ENCODE results near the gene TSPEAR. TPM values are rescaled to one million over a fixed set of nuclear protein-coding genes. Genes with fewer than 3 reads are reported as not detected.
"Not testable (repeated sequence)": the region's sequence is repeated elsewhere in the genome, so short reads cannot be mapped to it uniquely, and the experiment has no call there.

TSPEAR gene
- total RNA-seq, 1 experiment from 2014 or later = not detected

DNA sequence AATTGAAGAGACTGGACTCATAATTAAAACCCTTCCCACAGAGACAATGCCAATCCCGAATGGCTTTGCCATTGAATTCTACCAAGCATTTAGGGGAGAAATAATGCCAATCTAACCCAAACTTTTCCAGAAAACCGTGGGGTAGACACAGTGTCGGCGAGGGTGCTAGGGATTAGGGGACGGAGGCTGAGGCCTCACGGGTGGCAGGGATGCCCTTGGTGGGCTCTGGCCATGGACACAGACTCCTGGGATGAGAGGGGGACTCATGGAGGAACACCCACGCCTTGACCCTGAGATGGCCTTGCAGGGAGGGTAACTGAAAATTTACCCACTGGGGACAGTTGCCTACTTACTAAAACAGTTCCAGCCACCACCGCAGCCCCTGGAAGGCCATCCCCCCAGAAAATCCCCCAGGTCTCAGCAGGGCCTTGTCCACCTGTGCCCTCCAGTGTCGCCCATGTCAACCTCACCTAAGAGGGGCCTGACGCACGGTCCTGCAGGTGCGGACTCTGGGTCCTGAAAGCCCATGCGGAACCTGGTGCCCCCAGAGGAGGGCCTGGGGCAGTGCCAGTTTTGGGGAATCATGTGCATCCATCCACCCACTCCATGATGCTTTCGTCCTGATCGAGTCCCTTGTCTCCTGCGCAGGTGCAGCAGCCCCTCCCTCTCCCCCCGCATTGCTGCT, 132.9 kb downstream of the TSPEAR start:
- in situ Hi-C loops (cut with HindIII; ENCODE audit: low pct_unique_long_range_greater_than_20kb, low sequenced_read_pairs) = no loop called here
- no peak for DNase-seq (ENCODE audit: low read depth, low spot score)

DNA sequence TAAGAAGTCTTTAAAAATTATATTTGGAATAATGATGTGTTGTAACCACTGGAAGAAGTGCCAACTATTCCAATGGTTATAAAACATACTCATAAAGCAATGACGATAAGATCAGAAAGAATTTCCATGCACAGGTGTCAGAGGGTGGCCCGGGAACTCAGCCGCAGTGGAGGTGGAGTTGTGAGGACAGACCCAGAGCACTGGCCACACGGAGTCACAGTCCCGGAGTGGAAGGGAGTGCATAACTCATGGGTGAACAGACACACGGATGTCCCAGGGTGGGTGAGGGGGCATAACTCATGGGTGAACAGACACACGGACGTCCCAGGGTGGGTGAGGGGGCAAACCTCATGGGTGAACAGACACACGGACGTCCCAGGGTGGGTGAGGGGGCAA, 135.3 kb downstream of the TSPEAR start:
- in situ Hi-C loops (cut with HindIII; ENCODE audit: low pct_unique_long_range_greater_than_20kb, low sequenced_read_pairs) = no loop called here
- no peak for DNase-seq (ENCODE audit: low read depth, low spot score)

DNA sequence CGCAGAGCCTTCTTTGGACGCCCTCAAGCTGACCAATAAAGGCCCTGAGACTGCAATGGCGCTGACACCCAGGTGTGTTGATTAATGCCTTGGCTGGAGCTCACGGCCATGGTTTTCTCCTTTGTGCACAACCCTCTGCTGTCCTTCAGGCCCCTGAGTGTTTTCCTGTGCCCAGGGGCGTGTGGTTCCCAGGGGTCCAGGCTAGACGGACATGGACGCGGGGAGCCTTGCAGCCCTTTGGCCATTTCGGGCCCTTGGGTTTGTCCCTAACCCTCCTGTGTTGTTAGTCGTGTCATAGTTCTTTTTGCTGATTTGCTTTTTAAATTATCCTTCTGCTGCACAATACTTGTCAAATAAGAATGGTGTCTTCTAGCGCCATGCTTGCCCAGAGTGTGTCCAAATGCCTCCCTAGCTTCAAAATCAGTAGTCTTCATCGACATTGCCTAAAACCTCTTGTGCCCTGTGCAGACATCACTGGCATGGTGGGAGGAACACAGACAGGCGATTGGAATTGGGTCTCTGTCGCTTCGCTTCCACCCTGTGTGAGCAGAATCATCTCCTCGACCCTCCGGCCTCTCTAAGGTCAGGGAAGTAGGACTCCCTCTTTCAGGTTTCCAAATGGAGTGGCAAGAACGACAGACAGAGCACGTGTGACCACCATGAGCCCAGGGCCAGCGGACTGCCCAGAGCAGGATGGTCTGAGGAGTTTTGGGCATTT, 135.9 kb downstream of the TSPEAR start:
- no peak for DNase-seq (ENCODE audit: low read depth, low spot score)
- in situ Hi-C loops (cut with HindIII; ENCODE audit: low pct_unique_long_range_greater_than_20kb, low sequenced_read_pairs) = no loop called here

DNA sequence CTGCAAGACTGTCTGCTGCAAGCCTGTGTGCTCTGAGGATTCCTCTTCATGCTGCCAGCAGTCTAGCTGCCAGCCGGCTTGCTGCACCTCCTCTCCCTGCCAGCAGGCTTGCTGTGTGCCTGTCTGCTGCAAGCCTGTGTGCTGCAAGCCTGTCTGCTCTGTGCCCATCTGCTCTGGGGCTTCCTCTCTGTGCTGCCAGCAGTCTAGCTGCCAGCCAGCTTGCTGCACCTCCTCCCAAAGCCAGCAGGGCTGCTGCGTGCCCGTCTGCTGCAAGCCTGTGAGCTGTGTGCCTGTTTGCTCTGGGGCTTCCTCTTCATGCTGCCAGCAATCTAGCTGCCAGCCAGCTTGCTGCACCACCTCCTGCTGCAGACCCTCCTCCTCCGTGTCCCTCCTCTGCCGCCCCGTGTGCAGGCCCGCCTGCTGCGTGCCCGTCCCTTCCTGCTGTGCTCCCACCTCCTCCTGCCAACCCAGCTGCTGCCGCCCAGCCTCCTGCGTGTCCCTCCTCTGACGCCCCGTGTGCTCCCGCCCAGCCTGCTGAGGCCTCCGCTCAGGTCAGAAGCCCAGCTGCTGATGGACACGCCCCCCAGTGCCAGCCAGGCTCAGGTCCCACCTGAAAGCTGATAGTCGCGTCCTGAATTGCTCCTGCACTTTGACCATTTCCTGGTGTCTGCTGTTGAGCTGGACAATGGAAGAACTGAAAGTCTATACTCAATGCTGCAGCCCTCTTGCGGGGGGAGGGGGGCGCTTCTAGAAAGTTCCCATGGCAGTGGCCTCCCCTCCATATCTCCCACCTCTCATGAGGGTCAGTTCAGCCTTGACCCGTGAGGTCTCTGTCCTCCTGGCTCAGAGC, 136.7 kb downstream of the TSPEAR start:
- DNase-seq (ENCODE audit: low read depth, low spot score) = no peak
- in situ Hi-C loops (cut with HindIII; ENCODE audit: low pct_unique_long_range_greater_than_20kb, low sequenced_read_pairs) = no loop called here

DNA sequence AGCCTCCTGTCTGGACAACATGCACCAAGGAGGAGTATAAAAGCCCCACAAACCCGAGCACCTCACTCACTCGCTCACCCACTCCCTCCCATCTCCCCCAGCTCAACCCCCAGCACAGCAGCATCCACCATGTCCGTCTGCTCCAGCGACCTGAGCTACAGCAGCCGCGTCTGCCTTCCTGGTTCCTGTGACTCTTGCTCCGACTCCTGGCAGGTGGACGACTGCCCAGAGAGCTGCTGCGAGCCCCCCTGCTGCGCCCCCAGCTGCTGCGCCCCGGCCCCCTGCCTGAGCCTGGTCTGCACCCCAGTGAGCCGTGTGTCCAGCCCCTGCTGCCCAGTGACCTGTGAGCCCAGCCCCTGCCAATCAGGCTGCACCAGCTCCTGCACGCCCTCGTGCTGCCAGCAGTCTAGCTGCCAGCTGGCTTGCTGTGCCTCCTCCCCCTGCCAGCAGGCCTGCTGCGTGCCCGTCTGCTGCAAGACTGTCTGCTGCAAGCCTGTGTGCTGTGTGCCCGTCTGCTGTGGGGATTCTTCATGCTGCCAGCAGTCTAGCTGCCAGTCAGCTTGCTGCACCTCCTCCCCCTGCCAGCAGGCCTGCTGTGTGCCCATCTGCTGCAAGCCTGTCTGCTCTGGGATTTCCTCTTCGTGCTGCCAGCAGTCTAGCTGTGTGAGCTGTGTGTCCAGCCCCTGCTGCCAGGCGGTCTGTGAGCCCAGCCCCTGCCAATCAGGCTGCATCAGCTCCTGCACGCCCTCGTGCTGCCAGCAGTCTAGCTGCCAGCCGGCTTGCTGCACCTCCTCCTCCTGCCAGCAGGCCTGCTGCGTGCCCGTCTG, 137.5 kb downstream of the TSPEAR start, which contains the start of gene KRTAP10-4:
TSS of gene KRTAP10-4 (plus strand) at position 100 of the 827 bp plus-strand sequence. CDS start at position 130, 30 bp downstream.
- DNase-seq (ENCODE audit: low read depth, low spot score); in situ Hi-C loops (cut with HindIII; ENCODE audit: low pct_unique_long_range_greater_than_20kb, low sequenced_read_pairs): not testable (repeated sequence)

DNA sequence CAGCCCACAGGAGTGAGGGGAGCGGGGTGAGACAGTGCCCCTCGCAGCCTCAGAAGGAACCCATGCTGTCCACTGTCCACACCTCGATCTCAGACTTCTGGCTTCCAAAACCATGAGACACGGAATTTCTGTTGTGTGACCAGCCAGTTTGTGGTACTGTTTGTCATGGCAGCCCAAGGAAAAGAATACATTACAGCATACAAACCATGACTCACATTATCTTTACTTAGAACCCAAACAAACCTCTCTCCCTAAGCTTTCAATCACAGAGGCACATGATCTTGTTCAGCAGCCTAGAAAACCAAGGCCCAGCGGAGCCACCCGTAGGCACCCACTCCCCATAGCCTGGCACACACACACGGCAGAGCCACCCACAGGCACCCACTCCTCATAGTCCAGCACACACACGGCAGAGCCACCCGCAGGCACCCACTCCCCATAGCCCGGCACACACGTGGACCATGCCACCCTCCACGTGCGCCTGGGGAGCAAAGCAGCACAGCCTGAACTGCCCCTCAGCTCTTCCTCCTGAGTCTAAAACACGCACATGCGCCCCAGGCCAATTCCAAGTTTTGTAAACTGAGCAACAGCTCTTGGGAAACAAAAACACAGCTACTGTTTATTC, 138.3 kb downstream of the TSPEAR start:
- in situ Hi-C loops (cut with HindIII; ENCODE audit: low pct_unique_long_range_greater_than_20kb, low sequenced_read_pairs) = no loop called here
- DNase-seq (ENCODE audit: low read depth, low spot score) = no peak

DNA sequence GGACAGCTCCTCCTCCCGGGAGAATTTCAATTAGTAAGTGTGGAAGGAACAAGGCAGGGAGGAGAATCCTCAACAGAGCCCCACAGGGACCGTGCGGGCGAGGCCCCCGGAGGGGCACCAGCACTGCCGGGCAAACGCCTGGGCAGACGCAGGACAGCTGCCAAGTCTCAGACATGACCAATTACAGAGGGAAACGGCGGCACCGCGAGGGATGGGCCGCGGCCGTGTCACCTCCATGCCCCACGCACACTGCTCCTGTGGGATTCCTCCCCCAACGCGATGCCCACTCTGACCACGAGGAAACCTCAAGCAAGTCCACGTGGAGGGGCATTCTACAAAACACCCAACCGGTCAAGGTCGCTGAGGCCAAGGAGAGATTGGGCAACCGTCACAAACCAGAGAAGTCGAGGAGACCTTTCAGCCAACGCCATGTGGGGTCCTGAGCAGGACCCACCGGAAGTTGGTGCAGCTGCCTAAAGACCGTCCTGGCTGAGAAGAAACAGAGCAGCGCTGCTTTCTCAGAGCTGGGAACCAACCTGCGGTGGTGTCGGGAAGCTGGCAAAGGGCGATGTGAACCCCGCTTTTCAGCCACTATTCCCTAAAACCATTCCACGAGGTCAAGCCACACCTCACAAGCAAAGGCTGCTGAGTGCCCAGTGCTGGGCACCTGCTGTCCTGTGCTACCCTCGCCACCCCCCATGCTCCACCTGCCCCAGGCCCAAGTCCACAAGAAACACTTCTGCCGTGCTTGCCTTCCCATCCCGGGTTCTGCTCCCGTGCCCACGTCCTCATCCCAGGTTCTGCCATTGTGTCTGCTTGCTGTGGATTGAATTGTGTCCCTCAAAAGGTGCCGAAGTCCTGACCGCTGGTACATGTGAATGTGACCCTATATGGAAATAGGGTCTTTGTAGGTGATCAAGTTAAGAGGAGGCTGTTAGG, 139.3 kb downstream of the TSPEAR start:
- in situ Hi-C loops (cut with HindIII; ENCODE audit: low pct_unique_long_range_greater_than_20kb, low sequenced_read_pairs) = no loop called here
- DNase-seq (ENCODE audit: low read depth, low spot score) = no peak

DNA sequence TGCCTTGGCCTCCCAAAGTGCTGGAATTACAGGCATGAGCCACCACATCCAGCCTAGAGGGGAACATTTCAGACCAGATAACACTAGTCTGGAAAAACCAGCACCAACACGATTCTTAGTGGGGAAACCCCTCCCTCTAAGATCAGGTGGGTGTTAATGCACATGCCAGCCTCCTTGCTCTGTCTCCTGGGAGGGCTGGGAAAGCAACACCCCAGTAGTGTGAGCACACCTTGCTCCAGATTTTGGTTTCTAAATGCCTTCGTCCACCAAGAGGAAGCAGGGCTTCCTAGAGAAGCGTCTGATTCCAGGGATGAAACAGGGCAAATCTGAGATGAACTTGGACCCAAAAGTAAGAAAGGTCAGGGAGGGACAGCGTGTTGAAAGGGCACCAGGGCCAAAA, 140.1 kb downstream of the TSPEAR start:
- no peak for DNase-seq (ENCODE audit: low read depth, low spot score)
- in situ Hi-C loops (cut with HindIII; ENCODE audit: low pct_unique_long_range_greater_than_20kb, low sequenced_read_pairs) = no loop called here

DNA sequence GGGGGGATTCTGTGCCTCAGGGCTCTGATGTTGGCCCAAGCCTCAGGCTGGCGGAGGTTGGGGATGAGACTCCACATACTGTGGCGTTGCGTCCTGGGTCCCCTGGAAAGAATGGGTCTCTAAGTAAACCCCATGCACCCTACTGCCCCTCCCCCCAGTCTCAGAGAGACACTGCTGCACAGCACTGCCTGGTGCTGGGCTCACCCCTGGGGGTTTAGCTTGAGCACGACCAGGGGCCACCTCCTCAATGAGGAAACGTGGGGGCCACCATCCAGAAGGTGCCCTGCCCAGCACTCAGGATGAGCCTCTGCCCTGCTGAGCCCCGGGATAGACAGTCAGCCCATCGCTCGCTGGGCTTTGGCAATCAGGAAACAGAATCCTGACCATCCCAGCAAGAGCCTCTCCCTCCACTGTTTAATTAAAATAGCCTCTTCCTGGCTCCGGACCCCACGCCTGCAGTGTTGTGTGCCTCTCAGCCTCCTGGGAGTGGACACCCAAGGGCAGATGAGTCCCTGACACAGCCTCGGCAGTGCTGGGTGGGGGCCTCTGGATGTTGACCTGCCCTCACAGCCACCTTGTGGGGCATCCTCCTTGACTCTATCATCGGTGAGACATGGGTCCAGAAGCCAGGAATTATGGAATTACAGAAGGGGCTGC, 141.4 kb downstream of the TSPEAR start:
- no peak for DNase-seq (ENCODE audit: low read depth, low spot score)
- in situ Hi-C loops (cut with HindIII; ENCODE audit: low pct_unique_long_range_greater_than_20kb, low sequenced_read_pairs) = no loop called here

DNA sequence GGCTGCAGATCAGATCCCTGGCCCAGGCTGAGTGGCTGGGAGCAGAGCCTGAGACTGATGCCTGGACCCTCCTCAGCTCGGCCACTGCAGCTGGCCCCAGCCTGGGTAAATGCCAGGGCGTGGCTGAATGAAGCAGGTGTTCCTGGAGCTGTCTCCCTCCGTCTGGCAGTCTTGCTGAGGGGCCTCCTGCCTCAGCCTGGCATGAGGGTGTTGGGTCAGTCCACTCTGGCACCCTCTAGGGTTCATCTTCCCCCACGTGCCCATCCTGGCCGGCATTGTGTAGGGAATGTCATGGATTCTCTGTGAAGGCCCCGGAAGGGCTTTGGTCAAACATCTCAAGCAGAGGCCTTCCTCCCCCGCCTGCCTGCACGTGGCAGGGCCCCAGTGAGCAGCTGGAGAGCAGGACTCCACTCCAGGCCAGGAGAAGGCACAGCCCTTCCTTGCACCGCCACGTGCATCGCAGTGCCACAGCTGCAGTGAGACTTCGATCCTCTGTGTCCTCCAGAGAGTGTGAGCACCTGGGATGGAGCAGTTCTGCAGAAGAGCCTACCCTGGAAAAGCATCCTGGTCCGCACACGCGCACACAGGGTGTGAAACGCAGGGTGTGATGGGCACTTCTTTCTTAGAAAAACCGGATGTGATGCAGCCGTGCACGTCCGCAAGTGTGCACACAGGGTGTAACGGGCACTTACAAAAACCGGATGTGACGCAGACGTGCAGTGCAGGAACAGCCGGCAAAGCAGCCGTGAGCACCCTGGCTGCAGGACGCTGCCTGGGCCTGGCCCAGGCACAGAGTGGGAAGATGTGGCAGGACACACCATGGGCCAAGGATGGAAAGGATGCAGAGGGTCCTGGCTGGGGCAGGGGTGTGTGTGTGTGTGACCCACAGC, 142.5 kb downstream of the TSPEAR start:
- in situ Hi-C loops (cut with HindIII; ENCODE audit: low pct_unique_long_range_greater_than_20kb, low sequenced_read_pairs) = no loop called here

DNA sequence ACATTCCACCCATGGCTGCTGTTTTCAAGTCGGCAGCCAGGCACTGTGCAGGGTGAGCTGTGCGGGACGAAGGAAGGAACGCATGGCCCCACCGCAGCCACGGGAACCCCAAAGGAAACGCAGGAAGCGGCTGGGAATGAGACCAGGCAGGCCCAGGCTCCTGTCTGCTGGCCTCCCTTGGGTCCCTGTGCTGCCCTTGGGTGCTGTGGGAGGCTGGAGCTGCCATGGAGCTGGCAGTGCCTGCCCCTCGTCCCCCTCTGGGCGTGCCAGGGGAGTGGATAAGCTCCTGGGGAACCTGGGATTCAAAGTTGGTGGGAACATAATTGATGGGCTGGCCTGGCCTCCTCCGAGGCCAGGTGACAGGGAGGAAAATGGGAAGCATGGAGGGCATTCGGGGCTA, 143.1 kb downstream of the TSPEAR start:
- in situ Hi-C loops (cut with HindIII; ENCODE audit: low pct_unique_long_range_greater_than_20kb, low sequenced_read_pairs) = no loop called here
- DNase-seq (ENCODE audit: low read depth, low spot score) = no peak

More for the DNA sequence above, 142.5 kb downstream of the TSPEAR start:
- no peak for DNase-seq (ENCODE audit: low read depth, low spot score)

DNA sequence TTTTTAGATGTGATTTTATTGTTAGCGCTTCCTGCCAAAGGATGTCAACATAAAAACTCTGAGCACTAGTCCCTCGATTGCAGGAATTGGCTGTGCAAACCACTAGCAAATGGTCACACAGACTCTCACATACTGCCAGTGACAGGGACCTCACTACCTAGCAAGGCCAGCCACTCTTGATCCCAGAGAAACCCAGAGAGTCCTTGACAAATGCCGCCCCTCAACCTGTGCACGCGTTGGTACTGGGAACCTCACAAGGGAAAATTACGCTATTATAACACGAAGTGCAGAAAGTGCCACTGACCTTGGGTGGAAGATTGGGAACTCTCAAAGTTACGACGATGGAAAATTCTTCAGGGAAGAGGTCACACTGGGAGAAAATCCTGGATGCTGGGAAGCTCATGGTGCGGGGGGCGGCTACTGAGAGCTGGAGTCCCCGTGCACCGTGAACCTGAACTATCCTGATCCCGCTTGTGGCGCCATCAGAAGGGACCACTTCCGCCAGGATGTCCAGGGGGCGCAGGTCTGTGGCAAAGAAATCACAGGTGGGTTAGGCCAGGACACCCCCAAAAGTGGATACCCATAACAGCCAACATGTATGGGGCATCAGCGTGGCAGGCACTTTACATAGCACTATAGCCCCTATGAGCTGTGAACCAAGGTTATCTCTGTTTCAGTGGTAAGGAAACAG, 143.7 kb downstream of the TSPEAR start:
- no peak for DNase-seq (ENCODE audit: low read depth, low spot score)

DNA sequence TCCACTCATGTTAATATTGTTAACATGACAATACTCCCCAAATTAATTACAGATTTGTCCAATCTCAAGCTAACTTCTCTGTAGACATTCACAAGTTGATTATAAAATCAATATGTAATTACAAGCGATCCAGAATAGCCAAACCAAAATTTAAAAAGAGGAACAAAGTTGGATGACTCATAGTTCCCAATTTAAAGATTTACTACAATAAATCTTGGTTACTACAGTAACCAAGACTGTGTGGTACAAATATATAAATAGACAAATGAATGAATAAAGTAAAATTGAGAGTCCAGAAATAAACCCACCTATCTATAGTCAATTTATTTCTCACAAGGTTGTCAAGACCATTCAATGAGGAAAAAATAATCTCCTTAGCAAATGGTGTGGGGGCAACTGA, 145.0 kb downstream of the TSPEAR start:
- no peak for DNase-seq (ENCODE audit: low read depth, low spot score)
- in situ Hi-C loops (cut with HindIII; ENCODE audit: low pct_unique_long_range_greater_than_20kb, low sequenced_read_pairs) = no loop called here

More for the DNA sequence above, 143.7 kb downstream of the TSPEAR start:
- in situ Hi-C loops (cut with HindIII; ENCODE audit: low pct_unique_long_range_greater_than_20kb, low sequenced_read_pairs) = no loop called here

DNA sequence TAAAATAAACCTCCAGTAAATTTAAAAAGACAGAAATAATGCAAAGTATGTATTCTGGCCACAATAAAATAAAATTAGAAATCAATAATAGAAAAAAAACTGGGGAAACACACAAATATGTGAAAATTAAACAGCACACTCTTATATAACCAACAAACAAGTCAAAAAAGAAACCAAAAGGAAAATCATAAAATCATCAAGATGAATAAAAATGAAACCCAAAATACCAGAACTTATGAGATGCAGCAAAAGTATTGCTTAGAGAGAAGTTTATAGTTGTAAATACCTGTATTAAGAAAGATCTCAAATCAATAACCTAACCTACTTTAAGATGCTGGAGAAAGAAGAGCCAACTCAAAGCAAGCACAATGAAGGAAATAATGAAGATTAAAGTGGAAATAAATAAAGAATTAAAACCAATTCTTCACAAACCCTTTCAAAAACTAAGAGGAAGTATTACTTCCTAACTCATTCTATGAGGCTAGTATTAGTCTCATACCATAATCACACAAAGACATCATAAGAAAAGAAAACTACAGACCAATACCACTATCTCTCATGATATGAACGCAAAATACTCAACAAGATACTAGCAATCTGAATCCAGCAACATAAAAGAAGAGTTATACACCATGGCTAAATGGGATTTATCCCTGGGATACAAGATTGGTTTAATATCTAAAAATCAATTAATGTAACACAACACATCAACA, 146.3 kb downstream of the TSPEAR start:
- in situ Hi-C loops (cut with HindIII; ENCODE audit: low pct_unique_long_range_greater_than_20kb, low sequenced_read_pairs) = no loop called here
- DNase-seq (ENCODE audit: low read depth, low spot score) = no peak
